MM.1S (cell line): ENCODE results near the gene CARS2.
"Not testable (repeated sequence)": the region's sequence is repeated elsewhere in the genome, so short reads cannot be mapped to it uniquely, and the experiment has no call there.

Experiments
- DNase-seq: peaks from one replicate; pipeline ENCODE4 v3.0.0-alpha.2; 2015
- H2AFZ ChIP-seq: fragments of 300-600 bp; sonication (generic); 2 replicates; pipeline ENCODE4 v1.6.0; 2016; ENCODE audit warnings: antibody characterized with exemption, low read length
- H3F3A ChIP-seq: fragments of 300-600 bp; sonication (generic); 2 replicates; pipeline ENCODE4 v1.6.1; 2016; ENCODE audit warnings: mild to moderate bottlenecking, antibody characterized with exemption, low read length, moderate library complexity, mixed read lengths; ENCODE audit not compliant: insufficient read depth
- H3K27ac ChIP-seq: fragments of 300-600 bp; sonication (generic); 2 replicates; pipeline ENCODE4 v1.5.1; 2016; ENCODE audit warnings: mild to moderate bottlenecking, low read length
- H3K27me3 ChIP-seq: fragments of 300-600 bp; sonication (generic); replicated peaks from 2 replicates; pipeline ENCODE4 v1.6.0; 2016; ENCODE audit warnings: low read length; ENCODE audit not compliant: insufficient read depth
- H3K36me3 ChIP-seq: fragments of 300-600 bp; sonication (generic); replicated peaks from 2 replicates; pipeline ENCODE4 v1.6.1; 2016; ENCODE audit warnings: mild to moderate bottlenecking, low read length, mixed read lengths; ENCODE audit not compliant: insufficient read depth
- H3K4me1 ChIP-seq: fragments of 300-600 bp; sonication (generic); 2 replicates; pipeline ENCODE4 v1.6.1; 2016; ENCODE audit warnings: low read length, mixed read lengths
- H3K4me2 ChIP-seq: fragments of 300-600 bp; sonication (generic); 2 replicates; pipeline ENCODE4 v1.6.0; 2016; ENCODE audit warnings: low read depth, low read length
- H3K4me3 ChIP-seq: fragments of 300-600 bp; sonication (generic); 2 replicates; pipeline ENCODE4 v1.5.1; 2016; ENCODE audit warnings: low read length, mixed read lengths
- H3K79me2 ChIP-seq: fragments of 300-600 bp; sonication (generic); 2 replicates; pipeline ENCODE4 v1.6.1; 2016; ENCODE audit warnings: mixed run types, low read length, mixed read lengths
- H3K9ac ChIP-seq: fragments of 300-600 bp; sonication (generic); 2 replicates; pipeline ENCODE4 v1.6.1; 2016; ENCODE audit warnings: low read length, mixed read lengths
- H3K9me2 ChIP-seq: fragments of 300-600 bp; sonication (generic); replicated peaks from 2 replicates; pipeline ENCODE4 v1.6.1; 2016; ENCODE audit warnings: mild to moderate bottlenecking, low read length, mixed read lengths; ENCODE audit not compliant: insufficient read depth
- H3K9me3 ChIP-seq: fragments of 300-600 bp; sonication (generic); replicated peaks from 2 replicates; pipeline ENCODE4 v1.6.1; 2016; ENCODE audit warnings: mild to moderate bottlenecking, low read length, mixed read lengths; ENCODE audit not compliant: insufficient read depth
- H4K20me1 ChIP-seq: fragments of 300-600 bp; sonication (generic); 2 replicates; pipeline ENCODE4 v1.6.1; 2016; ENCODE audit warnings: mild to moderate bottlenecking, low read length, moderate library complexity, mixed read lengths; ENCODE audit not compliant: insufficient read depth
- CTCF ChIP-seq: fragments of 300-600 bp; sonication (generic); IDR thresholded peaks from 2 replicates; pipeline ENCODE4 v1.5.1; 2016; ENCODE audit warnings: antibody characterized with exemption, low read length, mixed read lengths
- EZH2 ChIP-seq: fragments of 300-600 bp; sonication (generic); optimal IDR thresholded peaks from 2 replicates; pipeline ENCODE3; 2017; ENCODE audit warnings: low read depth, mild to moderate bottlenecking, antibody characterized with exemption, low read length, mixed read lengths
- EZH2phosphoT487 ChIP-seq: fragments of 300-600 bp; sonication (generic); IDR thresholded peaks from 2 replicates; pipeline ENCODE4 v1.6.1; 2018; ENCODE audit warnings: antibody characterized with exemption, low read length

Gene CARS2

GRCh38 chr13:110705356-110705825, 525 bp downstream of the CARS2 start:
- no peaks in the 10 kb centered on the region for H3K27me3 ChIP-seq
- no peaks in the 10 kb centered on the region for H3K9me3 ChIP-seq
- H3K27ac ChIP-seq = peak overlapping the region; percentile 37; the same call in 1 of the 2 replicates
- H3K36me3 ChIP-seq = 0 out of 2 replicates have a peak, but pooled peaks cover 2% of the 10 kb centered on the region
- H3K9me2 ChIP-seq = no peaks in the 10 kb centered on the region
- TF ChIP-seq CTCF (no peak), EZH2phosphoT487 (no peak)
- no peak for DNase-seq
- peak overlapping the region; percentile 87 for H3K4me2 ChIP-seq
- H3F3A ChIP-seq = no peaks in the 10 kb centered on the region
- H3K9ac ChIP-seq = peak overlapping the region; percentile 77
- peak overlapping the region; percentile 81 for H2AFZ ChIP-seq
- no peaks in the 10 kb centered on the region for H4K20me1 ChIP-seq
- peaks cover 5% of the 10 kb centered on the region for H3K4me1 ChIP-seq
- peaks cover 41% of the 10 kb centered on the region for H3K79me2 ChIP-seq
- H3K4me3 ChIP-seq = peak overlapping the region; percentile 87

- no peaks in the 10 kb centered on the region for H3K9me2 ChIP-seq
- 0 out of 2 replicates have a peak, but pooled peaks cover 2% of the 10 kb centered on the region for H3K36me3 ChIP-seq
- H3K27ac ChIP-seq = no peak overlapping the region
- DNase-seq = no peak
- no peak overlapping the region for H3K4me3 ChIP-seq
- H3K9ac ChIP-seq = no peak overlapping the region
- H3K4me1 ChIP-seq = peaks cover 24% of the 10 kb centered on the region
- TF ChIP-seq CTCF (no peak), EZH2phosphoT487 (no peak), EZH2 (no peak)
- H2AFZ ChIP-seq = no peak overlapping the region
- H3K9me3 ChIP-seq = no peaks in the 10 kb centered on the region
- H3F3A ChIP-seq = peaks cover 6% of the 10 kb centered on the region
- H3K27me3 ChIP-seq = no peaks in the 10 kb centered on the region
- no peak overlapping the region for H3K4me2 ChIP-seq
- peaks cover 52% of the 10 kb centered on the region for H3K79me2 ChIP-seq
- H4K20me1 ChIP-seq = no peaks in the 10 kb centered on the region
Measured at GRCh38 chr13:110702591-110703526, 3.1 kb downstream of the CARS2 start.

GRCh38 chr13:110702089-110702488, 3.8 kb downstream of the CARS2 start:
- Histone ChIP-seq H3K4me2 (no peak overlapping the region), H3K27me3 (no peaks in the 10 kb centered on the region), H3F3A (peaks cover 6% of the 10 kb centered on the region), H3K27ac (no peak overlapping the region), H3K9me3 (no peaks in the 10 kb centered on the region), H3K9ac (no peak overlapping the region), H3K9me2 (no peaks in the 10 kb centered on the region), H3K4me1 (peaks cover 24% of the 10 kb centered on the region), H4K20me1 (no peaks in the 10 kb centered on the region), H2AFZ (no peak overlapping the region), H3K79me2 (peaks cover 57% of the 10 kb centered on the region), H3K4me3 (no peak overlapping the region), H3K36me3 (0 out of 2 replicates have a peak, but pooled peaks cover 2% of the 10 kb centered on the region)
- no peak for DNase-seq
- no peak for TF ChIP-seq CTCF

- H3K27me3 ChIP-seq, H2AFZ ChIP-seq, H3K9me3 ChIP-seq, H4K20me1 ChIP-seq, H3K36me3 ChIP-seq, H3F3A ChIP-seq, H3K27ac ChIP-seq, H3K4me2 ChIP-seq, DNase-seq, H3K4me3 ChIP-seq, H3K9me2 ChIP-seq, H3K9ac ChIP-seq: not testable (repeated sequence)
- H3K79me2 ChIP-seq = peaks cover 57% of the 10 kb centered on the region
- H3K4me1 ChIP-seq = peaks cover 19% of the 10 kb centered on the region
Measured at GRCh38 chr13:110701061-110701460, 4.9 kb downstream of the CARS2 start.
